AG04449 (cell line): ENCODE results near the gene LCA5L.

ENCODE experiments used
- CTCF ChIA-PET: fragments of 350-600 bp; formaldehyde crosslinking; extraction: SDS; loops from one replicate; lab custom pipeline; 2021; ENCODE audit warnings: antibody characterized with exemption; lab: Yijun Ruan, JAX
- POLR2A ChIA-PET: fragments of 400-600, 350-600 bp; formaldehyde crosslinking; extraction: SDS; loops from one replicate; lab custom pipeline; 2020; ENCODE audit warnings: antibody characterized with exemption, inconsistent platforms; lab: Yijun Ruan, JAX
- DNase-seq: peaks from one replicate; pipeline ENCODE4 v3.0.0-alpha.2; 2010; ENCODE audit warnings: low read depth, low spot score
- H3K4me3 ChIP-seq: 2 replicates; pipeline ENCODE4 v1.5.1; 2011; ENCODE audit warnings: low read depth, mild to moderate bottlenecking, control low read depth, low read length
- TF ChIP-seq, protein P1 (sequence below): IDR thresholded peaks from one replicate; pipeline ENCODE4 v1.5.1; 2011; ENCODE audit warnings: mild to moderate bottlenecking, moderate library complexity, low read length, control low read depth, inconsistent platforms; ENCODE audit not compliant: insufficient read depth; ENCODE audit errors: missing control alignments

Gene LCA5L

DNA sequence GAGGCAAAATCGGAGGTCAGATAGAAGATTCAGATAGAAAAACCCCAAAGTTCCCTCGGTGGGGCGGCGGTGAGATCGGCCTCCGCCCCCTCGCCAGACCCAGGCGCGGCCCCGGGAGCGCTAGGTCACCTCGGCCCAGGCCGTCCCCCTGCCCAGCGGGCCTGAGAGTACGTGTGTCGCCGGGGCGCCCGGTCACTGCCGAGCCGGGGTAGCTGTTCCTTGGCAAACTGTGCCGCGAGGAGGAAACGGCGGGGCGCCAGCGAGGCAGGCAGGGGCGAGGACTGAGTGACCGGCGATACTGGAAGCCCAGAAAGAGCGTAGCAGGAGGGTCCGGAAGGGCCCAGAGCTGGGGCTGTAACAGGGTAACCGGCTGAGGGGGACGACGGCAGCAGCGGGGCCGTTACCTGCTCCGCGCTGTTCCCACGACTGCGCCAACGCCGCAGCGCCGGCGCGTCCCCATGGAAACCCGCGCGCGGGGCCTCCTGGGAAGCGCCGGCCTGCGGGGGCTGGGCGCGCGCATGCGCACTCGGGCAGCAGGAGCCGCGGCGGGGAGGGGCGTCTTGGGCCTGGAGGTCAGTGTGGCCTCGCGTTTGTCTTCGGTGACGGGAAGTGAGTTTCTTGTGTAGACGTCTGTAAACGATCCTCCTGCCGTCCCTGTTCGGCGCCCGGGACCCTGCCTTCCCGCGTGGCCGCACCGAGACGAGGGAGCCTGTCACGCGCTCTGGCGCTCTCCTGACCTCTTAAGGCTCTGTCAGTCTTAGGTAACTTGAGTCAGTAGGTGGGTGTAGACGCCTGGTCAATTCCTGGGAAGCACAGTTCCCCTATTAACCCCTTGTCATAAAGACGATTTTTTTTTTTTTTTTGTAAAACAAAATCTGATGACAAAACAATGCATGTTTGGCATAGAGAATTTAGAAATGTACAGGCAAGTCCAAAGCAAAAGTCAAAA, at the start of gene LCA5L:
LCA5L (minus strand) TSS at position 458 of the 949 bp plus-strand sequence. CDS start 17,285 bp downstream, outside the sequence.
- TF ChIP-seq, protein P1, sequence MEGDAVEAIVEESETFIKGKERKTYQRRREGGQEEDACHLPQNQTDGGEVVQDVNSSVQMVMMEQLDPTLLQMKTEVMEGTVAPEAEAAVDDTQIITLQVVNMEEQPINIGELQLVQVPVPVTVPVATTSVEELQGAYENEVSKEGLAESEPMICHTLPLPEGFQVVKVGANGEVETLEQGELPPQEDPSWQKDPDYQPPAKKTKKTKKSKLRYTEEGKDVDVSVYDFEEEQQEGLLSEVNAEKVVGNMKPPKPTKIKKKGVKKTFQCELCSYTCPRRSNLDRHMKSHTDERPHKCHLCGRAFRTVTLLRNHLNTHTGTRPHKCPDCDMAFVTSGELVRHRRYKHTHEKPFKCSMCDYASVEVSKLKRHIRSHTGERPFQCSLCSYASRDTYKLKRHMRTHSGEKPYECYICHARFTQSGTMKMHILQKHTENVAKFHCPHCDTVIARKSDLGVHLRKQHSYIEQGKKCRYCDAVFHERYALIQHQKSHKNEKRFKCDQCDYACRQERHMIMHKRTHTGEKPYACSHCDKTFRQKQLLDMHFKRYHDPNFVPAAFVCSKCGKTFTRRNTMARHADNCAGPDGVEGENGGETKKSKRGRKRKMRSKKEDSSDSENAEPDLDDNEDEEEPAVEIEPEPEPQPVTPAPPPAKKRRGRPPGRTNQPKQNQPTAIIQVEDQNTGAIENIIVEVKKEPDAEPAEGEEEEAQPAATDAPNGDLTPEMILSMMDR, result peak; percentile 2
- POLR2A ChIA-PET, result no interaction called here
- DNase-seq, result peak; percentile 10
- peak within 1 kb of the TSS; percentile 95 for H3K4me3 ChIP-seq
- CTCF ChIA-PET, result interaction anchor here (1.5 kb wide), 1 partner anchor 269 kb away, joined by 4 read pairs; no protein-coding TSS in a partner anchor

DNA sequence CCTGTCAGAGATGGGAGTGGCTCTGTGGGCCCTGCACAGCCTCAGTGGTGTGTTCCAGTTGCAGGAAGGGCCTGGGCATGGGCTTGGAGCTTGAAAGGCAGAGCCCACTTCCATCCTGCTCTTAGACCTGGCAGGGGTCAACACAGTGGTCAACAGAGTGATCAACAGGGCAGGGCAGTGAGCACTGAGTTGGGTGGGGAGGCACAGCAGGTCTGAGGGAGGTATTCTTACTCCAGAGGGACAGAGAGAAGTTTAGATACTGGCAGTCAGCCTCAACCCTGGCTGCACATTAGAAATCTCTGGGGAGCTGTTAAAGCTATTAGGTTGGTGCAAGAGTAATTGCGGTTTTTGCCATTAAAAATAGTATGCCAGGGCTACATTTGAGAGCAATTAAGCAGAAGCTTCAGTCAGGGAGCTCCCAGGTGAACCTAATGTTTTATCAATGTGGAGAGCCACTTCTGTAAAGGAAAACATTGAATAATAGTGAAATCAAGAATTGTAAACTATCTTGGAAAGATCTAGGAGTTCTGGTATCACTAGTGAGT, 43.9 kb upstream of the LCA5L start:
- CTCF ChIA-PET, result interaction anchor here (1.9 kb wide), 1 partner anchor 29 kb away, joined by 5 read pairs; no protein-coding TSS in a partner anchor
- POLR2A ChIA-PET, result no interaction called here
- DNase-seq, result no peak
- H3K4me3 ChIP-seq, result no peak overlapping the region
- TF ChIP-seq, protein P1, result no peak

DNA sequence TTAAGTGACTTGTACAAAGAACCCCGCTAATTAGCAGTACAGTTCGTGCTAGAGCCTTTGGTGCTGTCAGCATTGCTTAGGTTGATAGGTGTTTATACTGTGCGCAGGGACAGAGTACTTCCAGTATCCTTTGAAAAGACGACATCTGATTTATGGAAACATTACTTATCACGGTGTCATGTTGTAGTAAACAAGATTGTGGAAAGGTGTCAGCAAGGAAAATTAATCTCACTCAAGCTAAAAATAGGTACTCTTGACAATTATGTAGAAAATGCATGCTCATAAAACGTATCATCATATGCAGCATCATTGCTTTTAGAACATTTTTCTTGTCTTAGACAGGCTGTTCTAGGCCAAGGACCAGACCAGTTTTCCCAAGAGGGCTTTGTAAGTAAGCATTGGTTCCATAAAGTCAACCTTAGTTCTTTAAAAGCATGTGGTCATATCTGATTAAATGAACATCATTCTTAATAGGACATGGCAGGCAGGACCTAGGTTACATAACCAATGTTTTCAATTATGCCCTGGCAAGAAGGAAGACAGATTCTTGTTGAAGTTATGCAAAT, 39.2 kb upstream of the LCA5L start:
- H3K4me3 ChIP-seq, result no peak overlapping the region
- CTCF ChIA-PET, result no interaction called here
- POLR2A ChIA-PET, result no interaction called here
- TF ChIP-seq, protein P1, result no peak
- DNase-seq, result no peak

DNA sequence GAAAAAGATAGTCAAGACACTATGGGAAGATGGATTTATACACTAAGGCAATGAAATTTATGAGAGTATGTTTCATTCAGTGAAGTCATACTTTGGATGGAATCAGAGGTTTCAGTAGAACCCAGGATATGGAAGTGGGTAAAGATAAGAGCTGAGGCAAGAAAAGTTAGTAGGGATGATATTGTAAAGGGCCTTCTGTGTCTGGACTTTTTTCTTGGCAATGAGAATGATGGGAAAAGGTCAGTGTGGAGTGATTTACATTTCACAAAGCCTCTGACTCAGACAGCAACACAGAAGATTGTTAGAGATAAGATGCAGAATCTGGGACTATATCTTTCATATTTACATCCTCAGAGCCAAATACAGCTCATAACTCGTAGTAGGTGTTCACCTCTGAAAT, 38.3 kb upstream of the LCA5L start:
- no peak overlapping the region for H3K4me3 ChIP-seq
- TF ChIP-seq, protein P1, result no peak
- ChIA-PET POLR2A (no interaction called here), CTCF (no interaction called here)
- no peak for DNase-seq

DNA sequence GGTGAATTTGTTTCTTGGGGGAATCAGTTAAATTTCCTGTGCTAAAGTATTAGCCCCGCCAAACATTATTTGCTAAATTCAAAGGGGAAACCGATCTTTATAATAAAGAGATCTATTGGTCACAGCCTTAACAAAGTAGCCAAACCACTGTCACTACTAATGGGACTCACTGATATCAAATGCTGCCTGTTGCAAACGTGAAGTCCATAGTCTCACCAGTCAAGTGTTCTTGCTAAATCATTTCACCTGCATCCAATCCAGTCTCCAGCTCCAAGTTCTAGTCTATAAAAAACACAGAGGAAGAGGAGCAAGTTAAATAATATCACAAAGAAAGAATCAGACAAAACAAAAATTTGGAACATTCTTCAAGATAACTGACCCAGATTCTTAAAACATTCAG, 36.3 kb upstream of the LCA5L start:
- TF ChIP-seq, protein P1, result no peak
- no peak for DNase-seq
- ChIA-PET CTCF (no interaction called here), POLR2A (no interaction called here)
- no peak overlapping the region for H3K4me3 ChIP-seq

DNA sequence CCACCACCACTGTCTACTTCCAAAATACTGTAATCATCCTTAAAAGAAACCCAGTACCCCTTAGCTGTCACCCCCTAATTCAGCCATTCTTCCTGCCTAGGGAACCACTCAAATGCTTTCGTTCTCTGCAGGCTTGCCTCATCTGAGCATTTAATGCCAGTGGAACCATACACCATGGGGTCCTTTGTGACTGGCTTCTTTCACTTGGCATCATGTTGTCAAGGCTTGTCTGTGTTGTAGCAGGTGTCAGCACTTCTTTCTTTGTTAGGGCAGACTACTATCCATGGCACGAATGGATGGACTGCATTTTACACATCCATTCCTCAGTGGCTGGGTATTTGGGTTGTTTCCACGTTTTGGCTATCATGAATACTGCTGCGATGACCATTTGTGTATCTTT, 34.7 kb upstream of the LCA5L start:
- no peak for DNase-seq
- H3K4me3 ChIP-seq, result no peak overlapping the region
- CTCF ChIA-PET, result no interaction called here
- POLR2A ChIA-PET, result no interaction called here
- TF ChIP-seq, protein P1, result no peak
